ENCODE data around the gene WDR90. TPM values are rescaled to one million over a fixed set of nuclear protein-coding genes. Genes with fewer than 3 reads are reported as not detected.

WDR90 gene
- total RNA-seq, 2 experiments from 2014 or later, result 65.9 to 66.9 TPM

- Mint-ChIP-seq H3K27me3 (ENCODE audit: low read depth) (no peaks in the 10 kb centered on the region), H3K36me3 (ENCODE audit: low read depth) (no peaks in the 10 kb centered on the region), H3K4me3 (no peak overlapping the region), H3K4me1 (ENCODE audit: low read depth) (peaks cover 28% of the 10 kb centered on the region), H3K9me3 (no peaks in the 10 kb centered on the region), H3K27ac (no peak overlapping the region)
- intact Hi-C loops (cut with micrococcal nuclease), result no loop called here
- CTCF ChIA-PET, result interaction anchor here (2.0 kb wide), 1 partner anchor 10 kb away, joined by 6 read pairs; the partner anchor contains the start of gene METTL26
- no peak for DNase-seq
These were observed 2.4 kb upstream of the WDR90 start for GRCh38 chr16:646679-647172.

GRCh38 chr16:647173-647902 lies 1.8 kb upstream of the WDR90 start:
- Mint-ChIP-seq H3K27me3 (ENCODE audit: low read depth) (no peaks in the 10 kb centered on the region), H3K36me3 (ENCODE audit: low read depth) (no peaks in the 10 kb centered on the region), H3K4me1 (ENCODE audit: low read depth) (peaks cover 28% of the 10 kb centered on the region), H3K27ac (no peak overlapping the region), H3K9me3 (no peaks in the 10 kb centered on the region), H3K4me3 (no peak overlapping the region)
- intact Hi-C loops (cut with micrococcal nuclease), result no loop called here
- CTCF ChIA-PET, result interaction anchor here (2.0 kb wide), 1 partner anchor 11 kb away, joined by 6 read pairs; the partner anchor contains the start of gene METTL26
- DNase-seq, result no peak

- H3K36me3 Mint-ChIP-seq (ENCODE audit: low read depth), result no peaks in the 10 kb centered on the region
- H3K4me3 Mint-ChIP-seq, result peak overlapping the region; percentile 79
- H3K27ac Mint-ChIP-seq, result peak overlapping the region; percentile 66
- intact Hi-C loops (cut with micrococcal nuclease), result no loop called here
- CTCF ChIA-PET, result interaction anchor here (2.0 kb wide), 1 partner anchor 12 kb away, joined by 6 read pairs; the partner anchor contains the start of gene METTL26
- peak; percentile 60 for DNase-seq
- no peaks in the 10 kb centered on the region for H3K27me3 Mint-ChIP-seq (ENCODE audit: low read depth)
- H3K4me1 Mint-ChIP-seq (ENCODE audit: low read depth), result peaks cover 26% of the 10 kb centered on the region
- no peaks in the 10 kb centered on the region for H3K9me3 Mint-ChIP-seq
These were observed 939 bp upstream of the WDR90 start for GRCh38 chr16:648071-648780.

- no peak overlapping the region for H3K27ac Mint-ChIP-seq
- H3K36me3 Mint-ChIP-seq (ENCODE audit: low read depth), result no peaks in the 10 kb centered on the region
- intact Hi-C loops (cut with micrococcal nuclease), result loop anchor here (1.0 kb wide), 2 partner anchors 13 to 18 kb away; partner anchors contain the start of gene METTL26
- H3K9me3 Mint-ChIP-seq, result no peaks in the 10 kb centered on the region
- H3K4me1 Mint-ChIP-seq (ENCODE audit: low read depth), result peaks cover 15% of the 10 kb centered on the region
- CTCF ChIA-PET, result interaction anchor here (0.6 to 1.2 kb wide), 2 partner anchors 26 to 54 kb away, joined by 3 read pairs; partner anchors contain the start of gene RHBDL1
- no peaks in the 10 kb centered on the region for H3K27me3 Mint-ChIP-seq (ENCODE audit: low read depth)
- DNase-seq, result no peak
- H3K4me3 Mint-ChIP-seq, result peak overlapping the region; percentile 73
These were observed 466 bp downstream of the WDR90 start for GRCh38 chr16:649631-650030.

GRCh38 chr16:651844-652243 lies 2.7 kb downstream of the WDR90 start:
- no peak for DNase-seq
- peak overlapping the region; percentile 12 for H3K4me3 Mint-ChIP-seq
- no peaks in the 10 kb centered on the region for H3K27me3 Mint-ChIP-seq (ENCODE audit: low read depth)
- H3K36me3 Mint-ChIP-seq (ENCODE audit: low read depth), result no peaks in the 10 kb centered on the region
- intact Hi-C loops (cut with micrococcal nuclease), result no loop called here
- no peaks in the 10 kb centered on the region for H3K9me3 Mint-ChIP-seq
- H3K27ac Mint-ChIP-seq, result no peak overlapping the region
- CTCF ChIA-PET, result interaction anchor here (1.1 kb wide), 1 partner anchor 8 kb away, joined by 3 read pairs; no protein-coding TSS in a partner anchor
- peaks cover 10% of the 10 kb centered on the region for H3K4me1 Mint-ChIP-seq (ENCODE audit: low read depth)

GRCh38 chr16:652454-653305 lies 3.5 kb downstream of the WDR90 start:
- H3K4me3 Mint-ChIP-seq, result peak overlapping the region; percentile 9
- H3K9me3 Mint-ChIP-seq, result no peaks in the 10 kb centered on the region
- no peaks in the 10 kb centered on the region for H3K36me3 Mint-ChIP-seq (ENCODE audit: low read depth)
- peaks cover 10% of the 10 kb centered on the region for H3K4me1 Mint-ChIP-seq (ENCODE audit: low read depth)
- CTCF ChIA-PET, result no interaction called here
- DNase-seq, result no peak
- H3K27ac Mint-ChIP-seq, result no peak overlapping the region
- H3K27me3 Mint-ChIP-seq (ENCODE audit: low read depth), result no peaks in the 10 kb centered on the region
- intact Hi-C loops (cut with micrococcal nuclease), result no loop called here

- Mint-ChIP-seq H3K9me3 (no peaks in the 10 kb centered on the region), H3K27ac (no peak overlapping the region), H3K4me1 (ENCODE audit: low read depth) (peaks cover 7% of the 10 kb centered on the region), H3K36me3 (ENCODE audit: low read depth) (no peaks in the 10 kb centered on the region), H3K27me3 (ENCODE audit: low read depth) (no peaks in the 10 kb centered on the region), H3K4me3 (no peak overlapping the region)
- CTCF ChIA-PET, result interaction anchor here (0.5 kb wide), 1 partner anchor 472 kb away, joined by 3 read pairs; no protein-coding TSS in a partner anchor
- intact Hi-C loops (cut with micrococcal nuclease), result no loop called here
- DNase-seq, result no peak
These were observed 4.9 kb downstream of the WDR90 start for GRCh38 chr16:654034-654433.

- CTCF ChIA-PET, result interaction anchor here (1.3 kb wide), 1 partner anchor 10 kb away, joined by 3 read pairs; the partner anchor contains the start of gene RHOT2
- peaks cover 4% of the 10 kb centered on the region for H3K4me1 Mint-ChIP-seq (ENCODE audit: low read depth)
- no peak overlapping the region for H3K27ac Mint-ChIP-seq
- no peaks in the 10 kb centered on the region for H3K9me3 Mint-ChIP-seq
- no peaks in the 10 kb centered on the region for H3K36me3 Mint-ChIP-seq (ENCODE audit: low read depth)
- intact Hi-C loops (cut with micrococcal nuclease), result no loop called here
- H3K27me3 Mint-ChIP-seq (ENCODE audit: low read depth), result no peaks in the 10 kb centered on the region
- no peak overlapping the region for H3K4me3 Mint-ChIP-seq
- DNase-seq, result no peak
These were observed 8.3 kb downstream of the WDR90 start for GRCh38 chr16:657487-657886.

- DNase-seq, result no peak
- H3K27me3 Mint-ChIP-seq (ENCODE audit: low read depth), result no peaks in the 10 kb centered on the region
- peaks cover 4% of the 10 kb centered on the region for H3K4me1 Mint-ChIP-seq (ENCODE audit: low read depth)
- CTCF ChIA-PET, result no interaction called here
- no peaks in the 10 kb centered on the region for H3K9me3 Mint-ChIP-seq
- H3K27ac Mint-ChIP-seq, result no peak overlapping the region
- H3K36me3 Mint-ChIP-seq (ENCODE audit: low read depth), result peaks cover 2% of the 10 kb centered on the region
- H3K4me3 Mint-ChIP-seq, result no peak overlapping the region
- intact Hi-C loops (cut with micrococcal nuclease), result no loop called here
These were observed 9.8 kb downstream of the WDR90 start for GRCh38 chr16:658679-659571.

GRCh38 chr16:659618-660017 lies 10.5 kb downstream of the WDR90 start:
- Mint-ChIP-seq H3K9me3 (no peaks in the 10 kb centered on the region), H3K4me1 (ENCODE audit: low read depth) (peaks cover 4% of the 10 kb centered on the region), H3K27me3 (ENCODE audit: low read depth) (no peaks in the 10 kb centered on the region), H3K36me3 (ENCODE audit: low read depth) (peaks cover 3% of the 10 kb centered on the region), H3K27ac (no peak overlapping the region), H3K4me3 (no peak overlapping the region)
- CTCF ChIA-PET, result interaction anchor here (1.0 kb wide), 1 partner anchor 8 kb away, joined by 3 read pairs; no protein-coding TSS in a partner anchor
- DNase-seq, result no peak
- intact Hi-C loops (cut with micrococcal nuclease), result no loop called here

GRCh38 chr16:660132-660458 lies 10.9 kb downstream of the WDR90 start:
- Mint-ChIP-seq H3K4me1 (ENCODE audit: low read depth) (peaks cover 4% of the 10 kb centered on the region), H3K36me3 (ENCODE audit: low read depth) (peaks cover 3% of the 10 kb centered on the region), H3K27ac (no peak overlapping the region), H3K9me3 (no peaks in the 10 kb centered on the region), H3K27me3 (ENCODE audit: low read depth) (no peaks in the 10 kb centered on the region), H3K4me3 (no peak overlapping the region)
- CTCF ChIA-PET, result interaction anchor here (1.0 kb wide), 1 partner anchor 9 kb away, joined by 3 read pairs; no protein-coding TSS in a partner anchor
- intact Hi-C loops (cut with micrococcal nuclease), result no loop called here
- DNase-seq, result no peak

Data from activated naive CD4-positive, alpha-beta T cell treated with anti-CD3 and anti-CD28 coated beads for 36 hours (primary cell).